ENCODE data around the gene SLC12A1. TPM values are rescaled to one million over a fixed set of nuclear protein-coding genes. Genes with fewer than 3 reads are reported as not detected.

Gene SLC12A1
- total RNA-seq, 2 donors from 2014 or later, result not detected

- no peaks in the 10 kb centered on the region for H3K27me3 Mint-ChIP-seq (ENCODE audit: insufficient read depth)
- 19% methylated on average over 11 of the region's 11 CpGs; no CpG with 5 or more reads in 1 of the 2 experiments for WGBS, 2 experiments (ENCODE audit: insufficient coverage in 1 of 2, insufficient read length in 1 of 2)
- peak overlapping the region; percentile 97 for H3K27ac Mint-ChIP-seq
- peak overlapping the region; percentile 65 for H3K9ac ChIP-seq (ENCODE audit: extremely low read depth, low read length, poor library complexity, severe bottlenecking)
- H3K4me1 Mint-ChIP-seq, result peaks cover 32% of the 10 kb centered on the region
- TF ChIP-seq CTCF (conservative IDR thresholded peaks at IDR 0.05), result no peak
- H3K36me3 ChIP-seq (ENCODE audit: control insufficient read depth, insufficient read depth, low read length), result peaks cover 5% of the 10 kb centered on the region
- H3K4me3 ChIP-seq (ENCODE audit: low read length), result peak overlapping the region; percentile 91
- H3K4me1 ChIP-seq (ENCODE audit: control insufficient read depth, insufficient read depth, low read length), result no peaks in the 10 kb centered on the region
- H3K9me3 Mint-ChIP-seq, result no peaks in the 10 kb centered on the region
- H3K27me3 ChIP-seq (ENCODE audit: control insufficient read depth, insufficient read depth, low read length, poor library complexity, severe bottlenecking), result no peaks in the 10 kb centered on the region
- peaks cover 4% of the 10 kb centered on the region for H3K36me3 Mint-ChIP-seq (ENCODE audit: low read depth)
- H3K27ac ChIP-seq (ENCODE audit: low read depth, low read length), result no peak overlapping the region
- H3K4me3 Mint-ChIP-seq, result peak overlapping the region; percentile 98
- no peaks in the 10 kb centered on the region for H3K9me3 ChIP-seq (ENCODE audit: control insufficient read depth, low read length)
- no peak for DNase-seq
These were observed 124.1 kb downstream of the SLC12A1 start for GRCh38 chr15:48330105-48330785.

- Histone ChIP-seq H3K27me3 (ENCODE audit: control insufficient read depth, insufficient read depth, low read length, poor library complexity, severe bottlenecking) (no peaks in the 10 kb centered on the region), H3K4me3 (ENCODE audit: low read length) (peak within 1 kb of the TSS; percentile 91), H3K36me3 (ENCODE audit: control insufficient read depth, insufficient read depth, low read length) (peaks cover 5% of the 10 kb centered on the region), H3K9me3 (ENCODE audit: control insufficient read depth, low read length) (no peaks in the 10 kb centered on the region), H3K9ac (ENCODE audit: extremely low read depth, low read length, poor library complexity, severe bottlenecking) (peak within 1 kb of the TSS; percentile 65), H3K27ac (ENCODE audit: low read depth, low read length) (peak within 1 kb of the TSS; percentile 92), H3K4me1 (ENCODE audit: control insufficient read depth, insufficient read depth, low read length) (no peaks in the 10 kb centered on the region)
- Mint-ChIP-seq H3K27ac (peak within 1 kb of the TSS; percentile 97), H3K4me1 (peaks cover 27% of the 10 kb centered on the region), H3K36me3 (ENCODE audit: low read depth) (peaks cover 8% of the 10 kb centered on the region), H3K4me3 (peak within 1 kb of the TSS; percentile 98), H3K27me3 (ENCODE audit: insufficient read depth) (no peaks in the 10 kb centered on the region), H3K9me3 (no peaks in the 10 kb centered on the region)
- peak; percentile 90 for DNase-seq
- peak; percentile 36 for TF ChIP-seq CTCF (conservative IDR thresholded peaks at IDR 0.05)
- WGBS, 2 experiments (ENCODE audit: insufficient coverage in 1 of 2, insufficient read length in 1 of 2), result 0% methylated on average over 19 to 89 of the region's 89 CpGs
These were observed 125.0 kb downstream of the SLC12A1 start, which contains the start of gene DUT for GRCh38 chr15:48330855-48331795. DUT (plus strand) TSS chr15:48331429; CDS start chr15:48331516, 87 bp downstream.

- peaks cover 27% of the 10 kb centered on the region for H3K4me1 Mint-ChIP-seq
- H3K4me3 ChIP-seq (ENCODE audit: low read length), result peak overlapping the region; percentile 91
- H3K9me3 Mint-ChIP-seq, result no peaks in the 10 kb centered on the region
- peak; percentile 87 for DNase-seq
- H3K9ac ChIP-seq (ENCODE audit: extremely low read depth, low read length, poor library complexity, severe bottlenecking), result peak overlapping the region; percentile 65
- no peaks in the 10 kb centered on the region for H3K9me3 ChIP-seq (ENCODE audit: control insufficient read depth, low read length)
- WGBS, 2 experiments (ENCODE audit: insufficient coverage in 1 of 2, insufficient read length in 1 of 2), result 0% methylated on average over 5 to 59 of the region's 64 CpGs
- H3K27me3 Mint-ChIP-seq (ENCODE audit: insufficient read depth), result no peaks in the 10 kb centered on the region
- H3K4me1 ChIP-seq (ENCODE audit: control insufficient read depth, insufficient read depth, low read length), result no peaks in the 10 kb centered on the region
- H3K27ac Mint-ChIP-seq, result peak overlapping the region; percentile 90
- peaks cover 13% of the 10 kb centered on the region for H3K36me3 ChIP-seq (ENCODE audit: control insufficient read depth, insufficient read depth, low read length)
- peak overlapping the region; percentile 98 for H3K4me3 Mint-ChIP-seq
- peak overlapping the region; percentile 92 for H3K27ac ChIP-seq (ENCODE audit: low read depth, low read length)
- no peak for TF ChIP-seq CTCF (conservative IDR thresholded peaks at IDR 0.05)
- H3K36me3 Mint-ChIP-seq (ENCODE audit: low read depth), result peaks cover 16% of the 10 kb centered on the region
- no peaks in the 10 kb centered on the region for H3K27me3 ChIP-seq (ENCODE audit: control insufficient read depth, insufficient read depth, low read length, poor library complexity, severe bottlenecking)
These were observed 125.9 kb downstream of the SLC12A1 start for GRCh38 chr15:48331796-48332641.

Measured in endodermal cell (in vitro differentiated cells).